GM04503 (cell line): ENCODE results near the gene LRRC18.

ENCODE experiments used
- DNase-seq: peaks from one replicate; pipeline ENCODE4 v3.0.0-alpha.2; 2012; ENCODE audit warnings: low read depth

LRRC18 gene

DNA sequence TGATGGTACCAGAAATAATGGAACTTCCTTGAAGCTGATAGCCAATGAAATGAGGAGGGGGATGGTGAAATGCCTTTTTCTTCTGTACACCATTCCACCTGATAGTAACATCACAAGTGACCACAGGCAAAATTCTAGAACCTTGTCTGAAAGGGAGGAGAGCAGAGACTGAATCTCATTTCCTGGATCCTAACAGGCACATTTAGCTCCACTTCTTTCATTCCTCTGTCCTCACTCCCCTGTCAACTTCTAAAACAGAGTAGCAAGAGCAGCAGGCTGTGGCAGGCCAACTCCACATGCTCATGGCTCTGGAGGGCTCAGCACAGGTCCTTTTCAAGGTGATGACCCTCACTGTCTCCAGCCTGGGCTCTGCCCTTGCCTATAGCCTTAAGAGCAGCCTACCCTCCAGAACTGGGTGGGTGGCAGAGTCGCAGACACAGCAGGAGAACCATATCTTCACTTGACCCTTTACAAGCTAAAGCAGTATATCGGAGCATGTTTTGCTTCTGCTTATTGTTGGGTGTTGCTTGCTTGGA, at the start of gene LRRC18:
Gene LRRC18, minus strand, starts transcription at position 51 of the 536 bp plus-strand sequence. CDS start 25,685 bp downstream, outside the sequence.
- no peak for DNase-seq

DNA sequence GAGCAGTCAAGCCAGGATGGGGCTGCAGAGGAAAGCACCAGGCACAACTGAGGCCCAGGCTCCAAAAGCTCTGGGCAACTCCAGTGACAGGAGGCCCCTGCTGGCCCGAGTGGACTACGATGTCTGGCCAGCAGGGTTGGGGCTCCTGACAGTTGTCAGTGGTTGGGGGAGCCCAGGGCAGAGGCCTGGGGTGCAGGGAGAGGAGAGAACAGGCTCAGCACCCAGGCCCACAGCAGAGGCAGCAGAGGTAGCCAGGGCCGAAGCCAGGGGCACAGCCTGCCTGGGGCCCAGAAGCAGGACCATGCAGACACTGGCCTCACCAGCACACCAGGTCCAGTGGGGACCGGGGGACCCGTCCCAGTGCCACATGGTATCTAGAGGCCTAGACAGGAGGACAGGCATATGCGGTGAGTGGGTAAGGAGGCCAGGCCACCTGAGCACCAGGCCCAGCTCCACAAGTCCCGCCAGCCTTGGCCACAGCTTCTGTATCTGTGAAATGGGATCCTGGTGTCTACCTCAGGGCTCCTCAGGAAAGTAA, 46.0 kb upstream of the LRRC18 start:
- no peak for DNase-seq

DNA sequence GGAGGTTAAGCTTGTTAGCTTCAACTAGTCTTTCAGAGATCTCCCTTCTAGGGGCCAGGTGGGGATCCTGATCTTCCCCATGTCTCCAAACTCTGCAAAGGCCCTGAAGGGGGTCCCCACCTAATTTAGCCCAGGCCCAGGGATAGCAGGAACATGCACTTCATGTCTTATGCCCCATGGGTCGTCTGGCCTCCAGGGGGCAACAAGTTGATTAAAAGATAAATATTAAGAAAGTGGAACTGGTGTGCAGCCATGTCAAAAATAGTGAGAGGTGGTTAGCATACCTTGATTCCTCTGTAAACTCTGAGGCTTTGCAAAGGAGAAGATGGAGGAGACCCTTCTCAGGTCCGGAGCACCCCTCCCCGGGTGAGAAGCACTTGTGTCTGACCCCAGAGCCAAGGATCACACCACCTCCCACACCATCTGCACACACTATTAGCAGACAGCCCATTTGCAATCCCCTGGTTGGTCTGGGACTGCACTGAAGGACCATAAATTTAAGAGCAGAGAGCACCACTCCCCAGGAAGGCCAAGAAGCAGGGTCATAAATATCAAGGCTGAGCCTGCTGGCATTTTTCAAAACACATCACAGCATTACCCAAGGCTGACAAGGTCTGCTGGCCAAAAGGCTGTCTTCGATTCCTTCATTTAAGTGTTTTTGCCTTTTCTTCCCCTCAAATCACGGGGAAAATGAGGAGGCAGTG, 44.2 kb upstream of the LRRC18 start:
- no peak for DNase-seq

- no peak for DNase-seq
Observed at GRCh38 chr10:48982584-48982983, 42.9 kb upstream of the LRRC18 start.

DNA sequence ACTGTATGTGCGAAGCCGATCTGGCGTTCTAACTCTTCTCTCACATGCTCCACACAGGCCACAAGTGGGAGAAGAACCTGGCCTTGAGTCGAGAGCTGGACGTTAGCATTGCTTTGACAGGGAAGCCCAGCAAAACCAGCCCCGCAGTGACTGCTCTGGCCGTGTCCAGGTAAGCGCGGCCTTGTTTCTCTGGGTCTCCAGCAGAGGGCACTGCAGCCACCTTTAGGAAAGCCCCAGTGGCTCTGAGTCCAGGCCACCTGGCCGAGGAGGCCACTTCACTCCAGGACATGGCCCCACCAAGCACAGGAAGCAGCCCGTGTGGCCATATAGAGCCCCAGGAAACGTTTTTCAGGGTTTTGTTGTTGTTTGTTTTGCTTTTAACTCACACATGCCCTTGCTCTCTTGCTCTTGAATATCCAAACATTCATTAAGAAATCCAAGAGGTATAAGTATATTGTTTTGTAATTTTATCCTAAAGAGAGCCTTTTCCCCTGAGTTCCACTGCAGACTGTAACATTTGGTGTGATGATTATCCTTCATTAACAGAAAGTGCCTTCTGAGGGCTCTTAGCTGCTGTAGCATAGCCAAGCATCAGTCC, 41.8 kb upstream of the LRRC18 start:
- DNase-seq = no peak

GRCh38 chr10:48978318-48978717, 38.7 kb upstream of the LRRC18 start:
- DNase-seq = no peak

- DNase-seq = no peak
Observed at GRCh38 chr10:48976196-48976595, 36.6 kb upstream of the LRRC18 start.

GRCh38 chr10:48974510-48975156, 35.0 kb upstream of the LRRC18 start:
- no peak for DNase-seq

- no peak for DNase-seq
Observed at GRCh38 chr10:48973065-48973464, 33.4 kb upstream of the LRRC18 start.

DNA sequence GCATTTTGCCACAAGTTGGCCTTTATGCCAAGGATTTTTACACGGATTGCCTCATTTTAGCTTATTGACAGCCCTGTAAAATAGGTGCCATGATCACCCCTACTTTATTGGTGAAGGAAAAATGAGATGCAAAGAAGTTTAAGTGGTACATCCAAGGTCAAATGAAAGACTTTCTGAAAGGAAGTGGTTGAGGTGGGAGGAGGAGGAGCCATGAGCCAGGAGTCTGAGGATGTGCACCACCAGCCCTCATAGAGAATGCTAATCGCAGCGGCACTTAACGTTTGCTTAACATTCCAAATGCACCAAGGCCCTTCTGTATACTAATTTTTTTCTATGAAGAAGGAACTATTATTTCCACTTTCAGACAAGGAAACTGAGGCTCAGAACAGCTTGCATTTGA, 31.0 kb upstream of the LRRC18 start:
- no peak for DNase-seq

GRCh38 chr10:48970046-48970445, 30.4 kb upstream of the LRRC18 start:
- no peak for DNase-seq

GRCh38 chr10:48968036-48968435, 28.4 kb upstream of the LRRC18 start:
- DNase-seq = no peak

GRCh38 chr10:48965460-48965859, 25.8 kb upstream of the LRRC18 start:
- no peak for DNase-seq

GRCh38 chr10:48964038-48964437, 24.4 kb upstream of the LRRC18 start:
- DNase-seq = no peak

DNA sequence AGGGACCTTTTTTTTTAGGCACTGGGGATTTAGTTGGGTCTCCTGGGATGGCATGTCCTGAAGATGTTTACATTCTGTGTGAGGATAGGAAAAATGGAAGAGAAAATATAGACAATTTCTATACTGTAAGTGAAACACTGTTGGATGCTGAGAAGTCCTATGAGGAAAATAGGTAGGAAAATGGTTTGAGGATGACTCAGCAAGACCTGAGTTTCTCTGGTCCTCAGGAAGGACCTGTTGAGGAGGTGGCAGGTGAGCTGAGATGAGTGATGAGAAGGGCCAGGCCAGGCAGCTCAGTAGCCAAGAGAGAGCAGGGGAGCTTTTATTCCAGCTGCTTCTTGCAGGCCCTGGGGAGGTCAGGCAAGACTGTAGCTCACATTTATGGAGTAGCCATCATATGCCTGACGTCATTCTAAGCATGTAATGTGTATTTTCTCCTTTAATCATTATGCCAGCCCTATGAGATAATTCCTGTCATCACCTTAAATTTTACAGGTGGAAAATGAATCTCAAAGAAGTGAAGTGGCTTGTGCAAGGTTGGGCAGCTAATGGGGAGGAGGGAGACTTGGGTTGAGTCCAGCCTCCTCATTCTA, 19.1 kb upstream of the LRRC18 start:
- no peak for DNase-seq

DNA sequence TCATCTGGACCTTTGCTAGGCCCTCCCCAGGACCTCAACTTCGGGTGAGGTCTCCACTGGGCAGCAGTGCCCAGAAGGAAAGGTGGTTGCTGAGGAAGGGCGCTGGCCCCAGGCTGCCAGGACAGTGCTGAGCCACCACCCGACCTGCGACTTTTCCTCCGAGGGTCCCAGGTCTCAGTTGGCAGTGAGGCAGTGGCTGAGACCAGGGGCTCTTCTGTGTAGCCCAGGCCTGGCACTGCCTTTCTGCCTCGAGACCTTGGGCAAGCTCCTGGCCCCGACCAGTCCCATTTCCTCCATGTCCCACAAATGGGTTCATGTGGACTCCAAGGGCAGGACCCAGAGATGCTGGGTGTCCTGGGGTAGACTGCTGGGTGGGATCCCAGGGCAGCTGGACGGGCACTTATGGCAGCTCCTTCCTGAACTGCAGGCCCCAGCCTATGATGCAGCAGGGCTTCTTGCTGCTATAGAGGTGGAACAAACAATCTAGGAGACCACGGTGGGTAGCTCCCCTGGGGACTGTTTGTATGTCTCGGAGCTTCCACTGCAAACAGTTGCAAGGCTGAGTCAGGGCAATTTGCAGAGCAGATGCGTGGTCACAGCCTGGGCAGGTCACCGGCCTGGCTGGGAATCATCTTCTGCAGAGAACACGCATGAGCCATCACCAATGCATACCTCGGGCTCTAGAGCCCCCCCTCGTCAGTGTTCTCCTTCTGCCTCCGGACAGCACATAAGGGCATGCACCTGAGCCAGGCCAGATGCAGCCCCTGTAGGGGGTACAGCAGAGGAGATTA, 17.9 kb upstream of the LRRC18 start:
- no peak for DNase-seq

- no peak for DNase-seq
Observed at GRCh38 chr10:48951707-48952106, 12.1 kb upstream of the LRRC18 start.

- no peak for DNase-seq
Observed at GRCh38 chr10:48948470-48949037, 8.9 kb upstream of the LRRC18 start.

GRCh38 chr10:48947690-48948469, 8.2 kb upstream of the LRRC18 start:
- DNase-seq = no peak

GRCh38 chr10:48946891-48947500, 7.4 kb upstream of the LRRC18 start:
- DNase-seq = no peak
